HepG2 (cell line): ENCODE data around the gene CA11. TPM values are rescaled to one million over a fixed set of nuclear protein-coding genes. Genes with fewer than 3 reads are reported as not detected.

Source experiments
- ARHGAP35 ChIP-seq: sonication (generic); formaldehyde crosslinking; IDR thresholded peaks from 2 replicates; pipeline ENCODE4 v1.9.0; 2022; ENCODE audit warnings: mild to moderate bottlenecking, inconsistent platforms, moderate library complexity, missing genetic modification reagents, borderline replicate concordance
- BRCA1 ChIP-seq: sonication (generic); formaldehyde crosslinking; IDR thresholded peaks from 2 replicates; pipeline ENCODE4 v1.4.0; 2020; ENCODE audit warnings: missing genetic modification reagents
- CBX5 ChIP-seq: sonication (generic); formaldehyde crosslinking; IDR thresholded peaks from 2 replicates; pipeline ENCODE4 v1.4.0; 2020; ENCODE audit warnings: missing genetic modification reagents, borderline replicate concordance
- FOXK1 ChIP-seq: sonication (generic); formaldehyde crosslinking; IDR thresholded peaks from 2 replicates; pipeline ENCODE4 v1.4.0; 2020; ENCODE audit warnings: low read depth, missing genetic modification reagents, borderline replicate concordance
- HMG20B ChIP-seq: conservative IDR thresholded peaks from 2 replicates; pipeline ENCODE4 v1.6.1; 2016; ENCODE audit warnings: missing genetic modification reagents, missing compliant biosample characterization
- HNF4A ChIP-seq: sonication (generic); formaldehyde crosslinking; IDR thresholded peaks from 2 replicates; pipeline ENCODE4 v1.4.0; 2020; ENCODE audit warnings: missing genetic modification reagents
- HOXA7 ChIP-seq: sonication (generic); formaldehyde crosslinking; IDR thresholded peaks from 2 replicates; pipeline ENCODE4 v1.8.1; 2022; ENCODE audit warnings: mild to moderate bottlenecking, missing genetic modification reagents, moderate library complexity
- NFKB2 ChIP-seq: sonication (generic); formaldehyde crosslinking; IDR thresholded peaks from 2 replicates; pipeline ENCODE4 v1.4.0; 2020; ENCODE audit warnings: missing genetic modification reagents, borderline replicate concordance
- SNAPC4 ChIP-seq: sonication (generic); formaldehyde crosslinking; IDR thresholded peaks from 2 replicates; pipeline ENCODE4 v1.4.0; 2020; ENCODE audit warnings: mild to moderate bottlenecking, missing genetic modification reagents
- THAP8 ChIP-seq: sonication (generic); formaldehyde crosslinking; IDR thresholded peaks from 2 replicates; pipeline ENCODE4 v1.5.1; 2020; ENCODE audit warnings: missing genetic modification reagents, mild to moderate bottlenecking, borderline replicate concordance
- ZFP41 ChIP-seq: sonication (generic); formaldehyde crosslinking; IDR thresholded peaks from 2 replicates; pipeline ENCODE4 v1.4.0; 2020; ENCODE audit warnings: mild to moderate bottlenecking, missing genetic modification reagents, borderline replicate concordance
- ZNF121 ChIP-seq: sonication (generic); formaldehyde crosslinking; IDR thresholded peaks from 2 replicates; pipeline ENCODE4 v1.5.0; 2020; ENCODE audit warnings: mild to moderate bottlenecking, missing genetic modification reagents
- ZNF605 ChIP-seq: sonication (generic); formaldehyde crosslinking; IDR thresholded peaks from 2 replicates; pipeline ENCODE4 v1.8.0; 2022; ENCODE audit warnings: mild to moderate bottlenecking, missing genetic modification reagents
- ZNF615 ChIP-seq: sonication (generic); formaldehyde crosslinking; IDR thresholded peaks from 2 replicates; pipeline ENCODE4 v1.5.0; 2020; ENCODE audit warnings: mild to moderate bottlenecking, missing genetic modification reagents, borderline replicate concordance
- ZNF616 ChIP-seq: sonication (generic); formaldehyde crosslinking; IDR thresholded peaks from 2 replicates; pipeline ENCODE4 v1.5.0; 2020; ENCODE audit warnings: low read depth, mild to moderate bottlenecking, missing genetic modification reagents
- ZNF724P ChIP-seq: sonication (generic); formaldehyde crosslinking; IDR thresholded peaks from 2 replicates; pipeline ENCODE4 v1.8.0; 2022; ENCODE audit warnings: missing genetic modification reagents, borderline replicate concordance
- polyA plus RNA-seq, 8 experiments: library from polyadenylated mRNA; depleted of rRNA in 3 of 8; stranded (reverse) in 7 of 8; unstranded in 1 of 8; fragments of >200 nt; fragmentation: Illumina TruSeq in 4 of 8; extraction: Trizol in 4 of 8; gene quantifications; 2 replicates each; pipeline versions ENCODE4 v1.2.1 to v1.2.3, GENCODE V29; 2011 to 2016; ENCODE audit warnings: low read depth in 4 of 8, missing spikeins in 1 of 8, mixed read lengths in 1 of 8; ENCODE audit not compliant: insufficient read depth in 1 of 8
- total RNA-seq, 5 experiments: library from RNA; depleted of rRNA; stranded (reverse); fragments of >200 nt; fragmentation: Illumina TruSeq; extraction: Trizol; gene quantifications; 2 replicates each; pipeline ENCODE4 v1.2.3, GENCODE V29; 2016; ENCODE audit warnings: low read depth in 1 of 5
- TF ChIP-seq, protein P1 (sequence below): sonication (generic); formaldehyde crosslinking; IDR thresholded peaks from 2 replicates; pipeline ENCODE4 v1.8.0; 2022; ENCODE audit warnings: missing genetic modification reagents, mild to moderate bottlenecking, borderline replicate concordance
- TF ChIP-seq, protein P2 (sequence below): sonication (generic); formaldehyde crosslinking; IDR thresholded peaks from 2 replicates; pipeline ENCODE4 v1.4.0; 2020; ENCODE audit warnings: missing genetic modification reagents
- TF ChIP-seq, protein P3 (sequence below): sonication (generic); formaldehyde crosslinking; IDR thresholded peaks from 2 replicates; pipeline ENCODE4 v1.4.0; 2020; ENCODE audit warnings: mild to moderate bottlenecking, missing genetic modification reagents
- TF ChIP-seq, protein P4 (sequence below): sonication (generic); formaldehyde crosslinking; IDR thresholded peaks from 2 replicates; pipeline ENCODE4 v1.8.0; 2022; ENCODE audit warnings: missing genetic modification reagents, mild to moderate bottlenecking, inconsistent platforms, borderline replicate concordance

CA11 gene
- total and polyA plus RNA-seq, 2 of the 13 experiments (the other 11 are each of a cell fraction or from before 2014, with no cell fraction given): 0.41 to 0.58 TPM

DNA sequence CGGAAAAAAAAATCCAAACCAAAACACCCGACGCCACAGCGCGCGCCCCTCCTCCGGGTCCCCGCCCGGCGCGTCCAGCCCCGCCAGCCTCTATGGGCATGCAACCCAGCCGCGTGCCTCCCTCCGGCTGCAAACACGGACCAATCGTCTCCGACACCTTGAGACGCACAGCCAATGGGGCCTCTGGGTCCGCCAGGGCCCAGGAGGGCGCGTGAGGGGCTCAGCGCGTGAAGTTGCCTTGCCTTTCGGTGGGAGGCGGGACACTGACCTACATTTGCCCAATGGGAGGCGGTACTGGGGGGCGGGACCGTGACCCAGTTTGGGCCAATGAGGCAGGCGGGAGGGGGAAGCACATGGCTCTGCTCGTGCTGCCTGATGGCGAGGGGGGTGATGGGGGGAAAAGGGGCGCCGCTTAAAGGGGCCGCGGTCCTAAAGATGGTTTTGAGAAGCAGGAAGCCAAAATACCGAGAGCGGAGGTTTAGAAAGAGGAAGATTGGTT, 8.5 kb downstream of the CA11 start (continued):
- TF ChIP-seq, protein P1, sequence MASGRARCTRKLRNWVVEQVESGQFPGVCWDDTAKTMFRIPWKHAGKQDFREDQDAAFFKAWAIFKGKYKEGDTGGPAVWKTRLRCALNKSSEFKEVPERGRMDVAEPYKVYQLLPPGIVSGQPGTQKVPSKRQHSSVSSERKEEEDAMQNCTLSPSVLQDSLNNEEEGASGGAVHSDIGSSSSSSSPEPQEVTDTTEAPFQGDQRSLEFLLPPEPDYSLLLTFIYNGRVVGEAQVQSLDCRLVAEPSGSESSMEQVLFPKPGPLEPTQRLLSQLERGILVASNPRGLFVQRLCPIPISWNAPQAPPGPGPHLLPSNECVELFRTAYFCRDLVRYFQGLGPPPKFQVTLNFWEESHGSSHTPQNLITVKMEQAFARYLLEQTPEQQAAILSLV (CRISPR knock-in tag): no peak
- no peak; the same call in none of the 2 replicates for TF ChIP-seq FOXK1 (CRISPR knock-in tag)
- TF ChIP-seq, protein P2, sequence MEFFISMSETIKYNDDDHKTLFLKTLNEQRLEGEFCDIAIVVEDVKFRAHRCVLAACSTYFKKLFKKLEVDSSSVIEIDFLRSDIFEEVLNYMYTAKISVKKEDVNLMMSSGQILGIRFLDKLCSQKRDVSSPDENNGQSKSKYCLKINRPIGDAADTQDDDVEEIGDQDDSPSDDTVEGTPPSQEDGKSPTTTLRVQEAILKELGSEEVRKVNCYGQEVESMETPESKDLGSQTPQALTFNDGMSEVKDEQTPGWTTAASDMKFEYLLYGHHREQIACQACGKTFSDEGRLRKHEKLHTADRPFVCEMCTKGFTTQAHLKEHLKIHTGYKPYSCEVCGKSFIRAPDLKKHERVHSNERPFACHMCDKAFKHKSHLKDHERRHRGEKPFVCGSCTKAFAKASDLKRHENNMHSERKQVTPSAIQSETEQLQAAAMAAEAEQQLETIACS (CRISPR knock-in tag): no peak
- TF ChIP-seq NFKB2 (CRISPR knock-in tag): no peak; the same call in 1 of the 2 replicates
- TF ChIP-seq, protein P3, sequence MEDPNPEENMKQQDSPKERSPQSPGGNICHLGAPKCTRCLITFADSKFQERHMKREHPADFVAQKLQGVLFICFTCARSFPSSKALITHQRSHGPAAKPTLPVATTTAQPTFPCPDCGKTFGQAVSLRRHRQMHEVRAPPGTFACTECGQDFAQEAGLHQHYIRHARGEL: no peak; the same call in 1 of the 2 replicates
- TF ChIP-seq HMG20B (CRISPR knock-in tag): 0 out of 2 replicates have a peak, but pooled peaks have one; percentile 41
- TF ChIP-seq ZNF121 (CRISPR knock-in tag): no peak
- TF ChIP-seq HNF4A (CRISPR knock-in tag): no peak
- TF ChIP-seq SNAPC4 (CRISPR knock-in tag): peak; percentile 64; the same call in 1 of the 2 replicates
- TF ChIP-seq ZNF615 (CRISPR knock-in tag): no peak
- TF ChIP-seq ZFP41 (CRISPR knock-in tag): peak; percentile 85; the same call in 1 of the 2 replicates
- TF ChIP-seq, protein P4, sequence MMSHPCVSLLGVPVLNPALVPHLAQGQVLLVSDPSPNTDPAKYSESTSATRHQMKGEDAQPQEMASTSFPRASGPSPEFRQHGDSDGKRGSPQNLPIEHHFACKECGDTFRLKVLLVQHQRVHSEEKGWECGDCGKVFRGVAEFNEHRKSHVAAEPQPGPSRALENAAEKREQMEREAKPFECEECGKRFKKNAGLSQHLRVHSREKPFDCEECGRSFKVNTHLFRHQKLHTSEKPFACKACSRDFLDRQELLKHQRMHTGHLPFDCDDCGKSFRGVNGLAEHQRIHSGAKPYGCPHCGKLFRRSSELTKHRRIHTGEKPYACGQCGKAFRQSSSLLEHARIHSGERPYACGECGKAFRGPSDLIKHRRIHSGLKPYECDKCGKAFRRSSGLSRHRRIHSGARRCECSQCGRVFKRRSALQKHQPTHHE: no peak
- TF ChIP-seq THAP8: no peak
- TF ChIP-seq ZNF616: peak; percentile 90; the same call in 1 of the 2 replicates
- peak; percentile 94 for TF ChIP-seq ZNF605 (CRISPR knock-in tag)
- peak; percentile 78 for TF ChIP-seq ZNF724P
- TF ChIP-seq HOXA7 (CRISPR knock-in tag): no peak
- TF ChIP-seq CBX5 (CRISPR knock-in tag): no peak
- peak; percentile 77 for TF ChIP-seq ARHGAP35 (CRISPR knock-in tag)
- no peak for TF ChIP-seq BRCA1 (CRISPR knock-in tag)
